ENCODE results near the gene IFNA7. TPM values are rescaled to one million over a fixed set of nuclear protein-coding genes. Genes with fewer than 3 reads are reported as not detected.
"Not testable (repeated sequence)": the region's sequence is repeated elsewhere in the genome, so short reads cannot be mapped to it uniquely, and the experiment has no call there.

Gene IFNA7
- polyA plus RNA-seq, 2 of the 4 experiments (the other 2 are of a cell fraction), result not detected

GRCh38 chr9:21239911-21240310 lies 37.9 kb upstream of the IFNA7 start, which contains the start of gene IFNA14:
Gene IFNA14 (minus strand): TSS chr9:21240005. CDS start chr9:21239935, 70 bp downstream.
- WGBS (ENCODE audit: missing lambda C conversion rate), result 11% methylated on average over 2 of the region's 2 CpGs
- ChIA-PET POLR2A (no interaction called here), CTCF (interaction anchor here (1.2 kb wide), 1 partner anchor 173 kb away, joined by 3 read pairs; no protein-coding TSS in a partner anchor)
- no peak for ATAC-seq
- TF ChIP-seq ZFP36 (IDR thresholded peaks at IDR 0.05; ENCODE audit: borderline replicate concordance, partially characterized antibody) (no peak), EHMT2 (IDR thresholded peaks at IDR 0.05; ENCODE audit: low read depth) (no peak), ELK1 (IDR thresholded peaks at IDR 0.05; ENCODE audit: low read depth, low read length) (no peak), KDM5A (IDR thresholded peaks at IDR 0.05) (no peak), USF2 (IDR thresholded peaks at IDR 0.05) (no peak), ZC3H11A (IDR thresholded peaks at IDR 0.05) (no peak), MAFK (IDR thresholded peaks at IDR 0.05; ENCODE audit: partially characterized antibody) (no peak), HOXB5 (CRISPR knock-in tag; IDR thresholded peaks at IDR 0.05) (no peak), EP300 (IDR thresholded peaks at IDR 0.05) (no peak), NFE2L2 (conservative IDR thresholded peaks at IDR 0.05; ENCODE audit: low read length) (no peak), SMC3 (IDR thresholded peaks at IDR 0.05) (no peak), HOXB13 (CRISPR knock-in tag; IDR thresholded peaks at IDR 0.05; ENCODE audit: low read depth) (no peak), BHLHE40 (IDR thresholded peaks at IDR 0.05; ENCODE audit: low read depth, low read length) (no peak)
- H3K4me2 ChIP-seq, result no peak within 1 kb of the TSS
- no peaks in the 10 kb centered on the region for H3K9me3 ChIP-seq
- no peaks in the 10 kb centered on the region for H3K4me1 ChIP-seq
- no peak within 1 kb of the TSS for H3K27ac ChIP-seq
- DNase-seq (ENCODE audit: low read depth in 1 of 2, low spot score in 1 of 2), result no peak
- H3K4me3 ChIP-seq, result no peak within 1 kb of the TSS
- FAIRE-seq, result no peak

- H3K27ac ChIP-seq; POLR2A ChIA-PET; FAIRE-seq; DNase-seq (ENCODE audit: low read depth in 1 of 2, low spot score in 1 of 2); H3K9me3 ChIP-seq; H3K4me3 ChIP-seq; H3K4me1 ChIP-seq; ATAC-seq: not testable (repeated sequence)
- WGBS (ENCODE audit: missing lambda C conversion rate), result 57% methylated on average over 1 of the region's 1 CpG
- 0 out of 3 replicates have a peak overlapping the region, but pooled peaks have one; percentile 49 for H3K4me2 ChIP-seq
- CTCF ChIA-PET, result interaction anchor here (0.6 to 2.1 kb wide), 24 partner anchors 10 to 560 kb away, joined by 3 to 21 read pairs (median 4); partner anchors contain the start of gene IFNA7
These were observed 34.3 kb upstream of the IFNA7 start for GRCh38 chr9:21236360-21236714.

GRCh38 chr9:21235468-21236359 lies 33.7 kb upstream of the IFNA7 start:
- H3K4me3 ChIP-seq, H3K4me1 ChIP-seq, H3K9me3 ChIP-seq, FAIRE-seq, H3K27ac ChIP-seq, POLR2A ChIA-PET: not testable (repeated sequence)
- ATAC-seq (peak; percentile 95), DNase-seq (ENCODE audit: low read depth in 1 of 2, low spot score in 1 of 2) (peak; percentile 19 to 60)
- WGBS (ENCODE audit: missing lambda C conversion rate), result 17% methylated on average over 8 of the region's 8 CpGs
- peak overlapping the region; percentile 49; the same call in 1 of the 3 replicates for H3K4me2 ChIP-seq
- CTCF ChIA-PET, result interaction anchor here (0.6 to 2.1 kb wide), 28 partner anchors 11 to 561 kb away, joined by 3 to 21 read pairs (median 4); partner anchors contain the start of gene IFNA7
- TF ChIP-seq RAD21 (conservative IDR thresholded peaks at IDR 0.05 in 1 of 2, IDR thresholded peaks at IDR 0.05 in 1 of 2) (peak; percentile 64 to 72), SMC3 (IDR thresholded peaks at IDR 0.05) (peak; percentile 44; the same call in 1 of the 3 replicates), CTCF (IDR thresholded peaks at IDR 0.05) (peak; percentile 68)
